Parathyroid adenoma (tissue), 2 donors: ENCODE measurements around the gene IGF2BP3.

Experiments
- H2AFZ ChIP-seq: fragments of 300-600 bp; sonication (generic); one replicate; pipeline ENCODE4 v1.7.0; 2017; ENCODE audit warnings: antibody characterized with exemption, mild to moderate bottlenecking
- H3K27ac ChIP-seq: fragments of 300-600 bp; sonication (generic); one replicate; pipeline ENCODE4 v1.7.0; 2017
- H3K27me3 ChIP-seq: fragments of 300-600 bp; sonication (generic); one replicate; pipeline ENCODE4 v1.7.0; 2017; ENCODE audit warnings: low read length; ENCODE audit not compliant: control insufficient read depth, insufficient read depth
- H3K36me3 ChIP-seq: fragments of 300-600 bp; sonication (generic); one replicate; pipeline ENCODE4 v1.7.0; 2017; ENCODE audit warnings: low read length; ENCODE audit not compliant: control insufficient read depth, insufficient read depth
- H3K4me1 ChIP-seq: fragments of 300-600 bp; sonication (generic); one replicate; pipeline ENCODE4 v1.7.0; 2017; ENCODE audit warnings: control low read depth
- H3K4me2 ChIP-seq: fragments of 300-600 bp; sonication (generic); one replicate; pipeline ENCODE4 v1.7.0; 2017; ENCODE audit warnings: low read length
- H3K4me3 ChIP-seq: fragments of 300-600 bp; sonication (generic); one replicate; pipeline ENCODE4 v1.7.0; 2017; ENCODE audit warnings: low read depth, low read length
- H3K79me2 ChIP-seq: fragments of 300-600 bp; sonication (generic); one replicate; pipeline ENCODE4 v1.7.0; 2017; ENCODE audit warnings: control low read depth
- H3K9ac ChIP-seq: fragments of 300-600 bp; sonication (generic); one replicate; pipeline ENCODE4 v1.7.0; 2017; ENCODE audit warnings: mild to moderate bottlenecking
- H3K9me3 ChIP-seq: fragments of 300-600 bp; sonication (generic); one replicate; pipeline ENCODE4 v1.7.0; 2017; ENCODE audit warnings: low read length; ENCODE audit not compliant: control insufficient read depth
- TF ChIP-seq, protein P1 (sequence below): fragments of 300-600 bp; sonication (generic); IDR thresholded peaks from one replicate; pipeline ENCODE4 v1.7.0; 2017; ENCODE audit warnings: antibody characterized with exemption, mild to moderate bottlenecking
- donor health status: primary hyperparathyroidism.

IGF2BP3 gene

DNA sequence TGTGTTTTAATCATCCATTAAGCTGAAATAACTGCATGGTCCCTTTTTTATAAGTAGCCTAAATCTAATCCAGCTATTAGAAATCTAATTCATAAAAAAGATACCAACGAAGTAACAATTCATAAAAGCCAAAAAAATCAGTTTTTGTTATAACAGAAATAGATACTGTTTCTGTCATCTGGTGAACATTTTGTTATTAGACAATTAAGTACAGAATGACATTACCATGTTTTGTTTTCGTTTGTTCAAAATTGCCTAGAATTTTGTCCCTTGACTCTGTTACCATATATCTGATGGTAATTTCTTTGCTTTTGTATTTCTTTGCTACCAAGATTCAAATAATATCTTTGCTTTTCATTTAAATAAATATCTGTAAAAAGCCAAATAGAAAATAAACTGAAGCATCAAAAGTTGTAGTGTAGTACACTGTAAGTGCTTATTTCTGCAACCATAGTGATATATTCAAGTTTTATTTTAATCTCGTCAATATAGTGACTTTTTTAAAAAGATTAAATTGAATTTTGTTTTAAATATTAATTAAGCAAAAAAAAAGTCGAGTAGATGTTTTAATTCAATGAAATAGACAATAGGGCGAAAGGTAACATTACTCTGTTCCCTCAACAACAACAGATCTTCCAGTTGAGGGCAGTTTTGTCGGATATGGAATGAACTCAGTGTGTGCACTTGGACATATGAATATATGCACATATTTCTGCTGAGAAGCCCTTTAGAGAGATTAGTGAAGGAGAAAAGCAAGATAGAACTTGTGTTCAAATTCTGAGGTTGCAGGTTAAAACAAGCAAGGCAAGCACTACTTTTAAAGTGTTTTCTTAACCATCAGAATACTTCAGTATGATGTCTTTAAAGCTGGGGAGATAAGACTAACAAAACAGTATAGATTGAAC is 7.9 kb upstream of the IGF2BP3 start:
- no peak overlapping the region for H3K27ac ChIP-seq
- H3K9me3 ChIP-seq, result peaks cover 3% of the 10 kb centered on the region
- no peaks in the 10 kb centered on the region for H3K4me1 ChIP-seq
- H3K4me3 ChIP-seq, result no peak overlapping the region
- H3K79me2 ChIP-seq, result no peaks in the 10 kb centered on the region
- no peak overlapping the region for H3K4me2 ChIP-seq
- H3K27me3 ChIP-seq, result peaks cover 16% of the 10 kb centered on the region
- TF ChIP-seq, protein P1, sequence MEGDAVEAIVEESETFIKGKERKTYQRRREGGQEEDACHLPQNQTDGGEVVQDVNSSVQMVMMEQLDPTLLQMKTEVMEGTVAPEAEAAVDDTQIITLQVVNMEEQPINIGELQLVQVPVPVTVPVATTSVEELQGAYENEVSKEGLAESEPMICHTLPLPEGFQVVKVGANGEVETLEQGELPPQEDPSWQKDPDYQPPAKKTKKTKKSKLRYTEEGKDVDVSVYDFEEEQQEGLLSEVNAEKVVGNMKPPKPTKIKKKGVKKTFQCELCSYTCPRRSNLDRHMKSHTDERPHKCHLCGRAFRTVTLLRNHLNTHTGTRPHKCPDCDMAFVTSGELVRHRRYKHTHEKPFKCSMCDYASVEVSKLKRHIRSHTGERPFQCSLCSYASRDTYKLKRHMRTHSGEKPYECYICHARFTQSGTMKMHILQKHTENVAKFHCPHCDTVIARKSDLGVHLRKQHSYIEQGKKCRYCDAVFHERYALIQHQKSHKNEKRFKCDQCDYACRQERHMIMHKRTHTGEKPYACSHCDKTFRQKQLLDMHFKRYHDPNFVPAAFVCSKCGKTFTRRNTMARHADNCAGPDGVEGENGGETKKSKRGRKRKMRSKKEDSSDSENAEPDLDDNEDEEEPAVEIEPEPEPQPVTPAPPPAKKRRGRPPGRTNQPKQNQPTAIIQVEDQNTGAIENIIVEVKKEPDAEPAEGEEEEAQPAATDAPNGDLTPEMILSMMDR, result no peak
- H3K36me3 ChIP-seq, result no peaks in the 10 kb centered on the region
- no peak overlapping the region for H2AFZ ChIP-seq
- no peak overlapping the region for H3K9ac ChIP-seq

DNA sequence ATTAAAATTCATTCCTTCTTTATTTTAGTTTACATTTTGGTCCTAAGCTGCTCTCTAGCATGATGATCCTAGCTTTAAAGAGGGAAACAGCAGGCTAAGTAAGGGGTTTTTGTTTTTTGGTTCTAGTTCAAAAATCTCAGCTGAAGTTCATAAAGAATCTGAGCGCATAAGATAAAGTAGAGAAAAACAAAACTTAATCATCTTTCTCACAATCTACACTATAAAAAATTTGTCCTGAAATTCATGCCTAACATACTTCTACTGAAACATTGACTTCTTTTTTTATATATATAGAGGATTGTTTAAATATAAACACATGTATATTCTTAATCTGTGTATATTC is 6.8 kb upstream of the IGF2BP3 start:
- Histone ChIP-seq H3K9me3 (peaks cover 3% of the 10 kb centered on the region), H3K4me1 (no peaks in the 10 kb centered on the region), H3K4me2 (no peak overlapping the region), H3K27ac (no peak overlapping the region), H3K36me3 (no peaks in the 10 kb centered on the region), H2AFZ (no peak overlapping the region), H3K9ac (no peak overlapping the region), H3K4me3 (no peak overlapping the region), H3K79me2 (no peaks in the 10 kb centered on the region), H3K27me3 (peaks cover 16% of the 10 kb centered on the region)
- TF ChIP-seq, protein P1, result no peak

DNA sequence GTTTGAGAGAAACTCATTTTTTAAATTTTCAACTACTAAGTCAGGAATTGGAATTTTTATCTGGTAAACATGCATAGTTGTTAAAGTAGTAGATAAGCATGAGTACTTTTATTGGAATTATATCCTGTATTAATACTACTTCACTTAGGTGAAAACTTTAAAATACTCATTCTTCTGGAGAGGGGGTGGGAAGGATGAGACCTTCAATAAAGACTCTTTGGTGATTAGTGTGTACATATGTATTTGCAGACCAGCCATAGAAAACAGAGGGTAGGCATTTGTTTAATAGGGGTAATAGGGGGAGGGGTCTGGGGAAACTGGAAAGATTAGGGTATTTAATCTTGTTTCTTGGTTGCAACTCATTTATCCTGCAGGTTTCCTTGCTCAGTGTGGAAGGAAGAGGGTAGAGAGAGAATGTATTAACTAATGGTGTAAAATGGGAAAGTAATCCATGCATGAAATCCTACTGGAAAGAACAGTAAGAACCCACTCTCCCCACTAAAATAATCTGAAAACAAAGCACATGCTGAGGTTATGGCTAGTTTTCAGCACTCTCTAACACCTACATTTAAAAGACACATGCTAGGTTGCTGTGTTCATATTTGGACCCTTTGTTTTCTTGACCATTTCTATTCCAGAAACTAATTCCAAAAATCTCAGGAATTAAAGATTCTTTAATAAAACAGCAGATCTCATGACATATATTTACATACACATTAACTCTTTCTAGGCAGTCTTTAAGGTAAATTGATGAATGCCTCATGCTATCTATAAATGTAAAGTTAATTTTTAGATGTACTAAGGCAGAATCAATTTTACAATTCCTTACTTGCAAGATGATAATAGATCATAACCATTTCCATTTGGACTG is 6.2 kb upstream of the IGF2BP3 start:
- H3K79me2 ChIP-seq, result no peaks in the 10 kb centered on the region
- H3K9ac ChIP-seq, result no peak overlapping the region
- H3K27me3 ChIP-seq, result peaks cover 18% of the 10 kb centered on the region
- H3K9me3 ChIP-seq, result peaks cover 3% of the 10 kb centered on the region
- TF ChIP-seq, protein P1, result no peak
- H2AFZ ChIP-seq, result no peak overlapping the region
- no peaks in the 10 kb centered on the region for H3K36me3 ChIP-seq
- H3K27ac ChIP-seq, result no peak overlapping the region
- H3K4me1 ChIP-seq, result no peaks in the 10 kb centered on the region
- H3K4me2 ChIP-seq, result no peak overlapping the region
- H3K4me3 ChIP-seq, result no peak overlapping the region

DNA sequence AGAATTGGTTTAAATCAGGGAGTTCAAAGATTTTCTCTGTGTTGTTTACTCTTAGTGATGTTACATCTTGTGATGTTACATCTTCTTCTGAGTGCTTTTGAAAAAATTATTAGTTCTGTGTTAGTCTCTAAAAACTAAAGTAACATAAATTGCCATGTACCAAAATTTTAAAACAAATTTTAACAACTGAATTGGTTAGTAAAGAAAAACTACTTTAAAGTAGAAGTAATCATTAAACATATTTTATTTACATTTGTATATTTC is 5.2 kb upstream of the IGF2BP3 start:
- Histone ChIP-seq H3K36me3 (no peaks in the 10 kb centered on the region), H3K9ac (no peak overlapping the region), H3K79me2 (no peaks in the 10 kb centered on the region), H3K27me3 (peaks cover 20% of the 10 kb centered on the region), H3K4me2 (no peak overlapping the region), H3K4me3 (no peak overlapping the region), H3K9me3 (peaks cover 3% of the 10 kb centered on the region), H3K4me1 (no peaks in the 10 kb centered on the region), H2AFZ (no peak overlapping the region), H3K27ac (no peak overlapping the region)
- TF ChIP-seq, protein P1, result no peak
